T-cell (primary cell): Measurements from ENCODE around the gene RBP5. TPM values are rescaled to one million over a fixed set of nuclear protein-coding genes. Genes with fewer than 3 reads are reported as not detected.

Experiments
- ATAC-seq, 4 experiments: fragments of 200-7000 bp in 3 of 4; fragments of 150-1000 bp in 1 of 4; cut with Tn5 transposase; replicated peaks in 1 of 4; 1 replicate in 3 of 4; 2 replicates in 1 of 4; pipeline ENCODE4 v1.10.0; 2021; ENCODE audit warnings: moderate library complexity in 3 of 4, mild to moderate bottlenecking in 2 of 4, moderate number of reproducible peaks in 1 of 4
- CTCF ChIA-PET, 2 donors: fragments of 300-600 bp; sonication (Branson Sonifier 250); formaldehyde crosslinking; loops; one replicate each; lab custom pipeline; 2022; ENCODE audit warnings: antibody characterized with exemption in 2 of 2; lab: Charles Lee
- POLR2A ChIA-PET, 2 donors: fragments of 300-600 bp; sonication (Branson Sonifier 250); formaldehyde crosslinking; loops; one replicate each; lab custom pipeline; 2022; ENCODE audit warnings: antibody characterized with exemption in 2 of 2; lab: Charles Lee
- DNase-seq, 35 experiments: peaks; one replicate each; pipeline versions ENCODE4 v3.0.0 to v3.0.0-alpha.2; 2013 to 2023
- H3K27ac ChIP-seq: one replicate; pipeline ENCODE4 v1.5.1; 2013; ENCODE audit warnings: low read length
- H3K27me3 ChIP-seq, 2 experiments: replicated peaks in 1 of 2; 1 replicate in 1 of 2; 2 replicates in 1 of 2; pipeline versions ENCODE4 v1.6.1 to v1.7.0; 2013; ENCODE audit warnings: low read length in 1 of 2, mixed read lengths in 1 of 2; ENCODE audit not compliant: control insufficient read depth in 2 of 2, insufficient read depth in 2 of 2; ENCODE audit errors: extremely low read depth in 1 of 2
- H3K36me3 ChIP-seq, 2 donors: 1 replicate in 1 of 2; 2 replicates in 1 of 2; pipeline versions ENCODE4 v1.6.1 to v1.7.0; 2013; ENCODE audit warnings: low read length in 1 of 2; ENCODE audit not compliant: control insufficient read depth in 2 of 2, insufficient read depth in 1 of 2; ENCODE audit errors: extremely low read depth in 1 of 2
- H3K4me1 ChIP-seq, 2 experiments: 1 replicate in 1 of 2; 2 replicates in 1 of 2; pipeline versions ENCODE4 v1.6.1 to v1.7.0; 2013; ENCODE audit warnings: low read length in 2 of 2, mixed read lengths in 1 of 2; ENCODE audit not compliant: insufficient read depth in 2 of 2, control insufficient read depth in 1 of 2; ENCODE audit errors: extremely low read depth in 1 of 2
- H3K4me3 ChIP-seq, 2 donors: 1 replicate in 1 of 2; 2 replicates in 1 of 2; pipeline versions ENCODE4 v1.5.1 to v1.7.0; 2013; ENCODE audit warnings: mild to moderate bottlenecking in 2 of 2, low read length in 1 of 2, moderate library complexity in 1 of 2; ENCODE audit not compliant: control insufficient read depth in 1 of 2; ENCODE audit errors: extremely low read depth in 1 of 2
- H3K9me3 ChIP-seq: 2 replicates; pipeline ENCODE4 v1.7.0; 2013
- H3K27ac Mint-ChIP-seq, 2 donors: one replicate each; pipeline ENCODE4 v1.8.0; 2020 to 2021; ENCODE audit warnings: mild to moderate bottlenecking in 2 of 2, mixed read lengths in 2 of 2
- H3K27me3 Mint-ChIP-seq, 2 donors: one replicate each; pipeline ENCODE4 v1.8.0; 2021 to 2022; ENCODE audit warnings: mixed read lengths in 2 of 2
- H3K36me3 Mint-ChIP-seq: one replicate; pipeline ENCODE4 v1.8.0; 2021; ENCODE audit warnings: mixed read lengths
- H3K4me1 Mint-ChIP-seq, 3 donors: one replicate each; pipeline ENCODE4 v1.8.0; 2020 to 2022; ENCODE audit warnings: mixed read lengths in 3 of 3, mild to moderate bottlenecking in 1 of 3
- H3K4me3 Mint-ChIP-seq, 3 donors: one replicate each; pipeline ENCODE4 v1.8.0; 2020 to 2022; ENCODE audit warnings: mild to moderate bottlenecking in 3 of 3, mixed read lengths in 3 of 3, moderate library complexity in 3 of 3
- H3K9me3 Mint-ChIP-seq, 3 donors: one replicate each; pipeline ENCODE4 v1.8.0; 2020 to 2022; ENCODE audit warnings: mixed read lengths in 3 of 3
- WGBS: methylation state at CpG from one replicate; pipeline ENCODE4 v1.1.5; 2013; ENCODE audit warnings: missing lambda C conversion rate; ENCODE audit not compliant: insufficient coverage; 5-methylcytosine and 5-hydroxymethylcytosine counted together
- total RNA-seq, 35 experiments: library from RNA in 6 of 35; stranded (reverse) in 6 of 35; fragments of 120-200 nt in 1 of 35; gene quantifications; one replicate each; pipeline versions ENCODE4 v1.2.1 to v1.2.4 and lab custom pipeline; 2013 to 2026

RBP5 gene
- total RNA-seq, 5 donors from 2014 or later (not counting 1 experiment from before 2014, with no cell fraction given) = 0.26 to 0.70 (median 0.59) TPM; not detected in 2

- Mint-ChIP-seq H3K4me3 (no peak overlapping the region), H3K27me3 (no peaks in the 10 kb centered on the region), H3K9me3 (no peaks in the 10 kb centered on the region), H3K27ac (no peak overlapping the region), H3K36me3 (peaks cover 5% of the 10 kb centered on the region), H3K4me1 (peaks cover 0 to 3% (median 3%) of the 10 kb centered on the region in 3 donors)
- H3K27ac ChIP-seq = no peak overlapping the region
- ATAC-seq (no peak), DNase-seq (no peak)
- H3K36me3 ChIP-seq = no peaks in the 10 kb centered on the region
- no peaks in the 10 kb centered on the region for H3K9me3 ChIP-seq
- ChIA-PET POLR2A (no interaction called here), CTCF (interaction anchor here in 1 of 2 donors (0.6 kb wide), 1 partner anchor 351 kb away, joined by 6 read pairs; no protein-coding TSS in a partner anchor)
- no peaks in the 10 kb centered on the region for H3K27me3 ChIP-seq
- H3K4me1 ChIP-seq = no peaks in the 10 kb centered on the region
- no CpG with 5 or more reads among the region's 7 CpGs for WGBS
- no peak overlapping the region for H3K4me3 ChIP-seq
Measured at GRCh38 chr12:7122811-7123769, 5.6 kb downstream of the RBP5 start.

GRCh38 chr12:7121324-7121723 lies 7.4 kb downstream of the RBP5 start:
- CTCF ChIA-PET = no interaction called here
- Mint-ChIP-seq H3K27me3 (no peaks in the 10 kb centered on the region), H3K4me1 (no peaks in the 10 kb centered on the region), H3K27ac (no peak overlapping the region), H3K9me3 (no peaks in the 10 kb centered on the region), H3K36me3 (peaks cover 18% of the 10 kb centered on the region), H3K4me3 (no peak overlapping the region)
- no peak for DNase-seq
- Histone ChIP-seq H3K4me3 (no peak overlapping the region), H3K27me3 (no peaks in the 10 kb centered on the region), H3K36me3 (peaks cover 0 to 5% of the 10 kb centered on the region in 2 donors), H3K27ac (no peak overlapping the region), H3K9me3 (no peaks in the 10 kb centered on the region), H3K4me1 (no peaks in the 10 kb centered on the region)
- ATAC-seq = no peak
- no CpG with 5 or more reads among the region's 5 CpGs for WGBS
- POLR2A ChIA-PET = no interaction called here

- Histone ChIP-seq H3K27me3 (no peaks in the 10 kb centered on the region), H3K9me3 (no peaks in the 10 kb centered on the region), H3K27ac (no peak overlapping the region), H3K4me1 (no peaks in the 10 kb centered on the region), H3K36me3 (peaks cover 0 to 17% of the 10 kb centered on the region in 2 donors), H3K4me3 (no peak overlapping the region)
- no peak overlapping the region for H3K27ac Mint-ChIP-seq
- no peak for DNase-seq
- peaks cover 24% of the 10 kb centered on the region for H3K36me3 Mint-ChIP-seq
- ChIA-PET CTCF (no interaction called here), POLR2A (no interaction called here)
- H3K4me1 Mint-ChIP-seq = no peaks in the 10 kb centered on the region
- 93% methylated on average over 5 of the region's 5 CpGs for WGBS
- H3K27me3 Mint-ChIP-seq = no peaks in the 10 kb centered on the region
- H3K9me3 Mint-ChIP-seq = no peaks in the 10 kb centered on the region
- no peak overlapping the region for H3K4me3 Mint-ChIP-seq
- no peak for ATAC-seq
Measured at GRCh38 chr12:7120166-7120565, 8.5 kb downstream of the RBP5 start.

GRCh38 chr12:7118881-7119280 lies 9.8 kb downstream of the RBP5 start:
- no peak overlapping the region for H3K4me3 ChIP-seq
- no peak for ATAC-seq
- H3K4me1 Mint-ChIP-seq = peaks cover 0 to 3% (median 0%) of the 10 kb centered on the region in 3 donors
- no peak overlapping the region for H3K4me3 Mint-ChIP-seq
- H3K27ac ChIP-seq = no peak overlapping the region
- H3K36me3 Mint-ChIP-seq = peaks cover 29% of the 10 kb centered on the region
- WGBS = 88% methylated on average over 1 of the region's 3 CpGs
- peaks cover 0 to 25% of the 10 kb centered on the region in 2 donors for H3K36me3 ChIP-seq
- H3K27me3 ChIP-seq = no peaks in the 10 kb centered on the region
- H3K9me3 ChIP-seq = no peaks in the 10 kb centered on the region
- H3K27ac Mint-ChIP-seq = no peak overlapping the region
- H3K27me3 Mint-ChIP-seq = no peaks in the 10 kb centered on the region
- no peaks in the 10 kb centered on the region for H3K4me1 ChIP-seq
- ChIA-PET CTCF (interaction anchor here in 1 of 2 donors (0.9 kb wide), 1 partner anchor 22 kb away, joined by 3 read pairs; no protein-coding TSS in a partner anchor), POLR2A (no interaction called here)
- no peak for DNase-seq
- H3K9me3 Mint-ChIP-seq = no peaks in the 10 kb centered on the region

GRCh38 chr12:7117670-7118069 lies 11.0 kb downstream of the RBP5 start:
- Histone ChIP-seq H3K27me3 (no peaks in the 10 kb centered on the region), H3K36me3 (peaks cover 0 to 25% of the 10 kb centered on the region in 2 donors), H3K4me1 (peaks cover 2 to 6% of the 10 kb centered on the region in 2 experiments), H3K9me3 (no peaks in the 10 kb centered on the region), H3K4me3 (no peak overlapping the region), H3K27ac (no peak overlapping the region)
- POLR2A ChIA-PET = no interaction called here
- no peak for DNase-seq
- WGBS = 86% methylated on average over 1 of the region's 3 CpGs
- no peak for ATAC-seq
- H3K36me3 Mint-ChIP-seq = peaks cover 33% of the 10 kb centered on the region
- no peak overlapping the region for H3K27ac Mint-ChIP-seq
- peaks cover 5 to 9% (median 5%) of the 10 kb centered on the region in 3 donors for H3K4me1 Mint-ChIP-seq
- H3K4me3 Mint-ChIP-seq = no peak overlapping the region
- CTCF ChIA-PET = no interaction called here
- no peaks in the 10 kb centered on the region for H3K9me3 Mint-ChIP-seq
- H3K27me3 Mint-ChIP-seq = no peaks in the 10 kb centered on the region

- H3K4me1 ChIP-seq = peaks cover 2 to 6% of the 10 kb centered on the region in 2 experiments
- no peaks in the 10 kb centered on the region for H3K9me3 ChIP-seq
- ATAC-seq = no peak
- H3K27me3 ChIP-seq = no peaks in the 10 kb centered on the region
- 97% methylated on average over 9 of the region's 9 CpGs for WGBS
- Mint-ChIP-seq H3K9me3 (no peaks in the 10 kb centered on the region), H3K36me3 (peaks cover 33% of the 10 kb centered on the region), H3K27me3 (no peaks in the 10 kb centered on the region), H3K4me3 (no peak overlapping the region), H3K27ac (no peak overlapping the region), H3K4me1 (peaks cover 5 to 9% (median 5%) of the 10 kb centered on the region in 3 donors)
- peaks cover 0 to 25% of the 10 kb centered on the region in 2 donors for H3K36me3 ChIP-seq
- POLR2A ChIA-PET = no interaction called here
- CTCF ChIA-PET = no interaction called here
- H3K4me3 ChIP-seq = no peak overlapping the region
- no peak for DNase-seq
- H3K27ac ChIP-seq = no peak overlapping the region
Measured at GRCh38 chr12:7116916-7117315, 11.8 kb downstream of the RBP5 start.
